MM.1S (cell line): ENCODE measurements around the gene QSER1.

Experiments
- CTCF ChIP-seq: fragments of 300-600 bp; sonication (generic); IDR thresholded peaks from 2 replicates; pipeline ENCODE4 v1.5.1; 2016; ENCODE audit warnings: antibody characterized with exemption, low read length, mixed read lengths
- EZH2 ChIP-seq: fragments of 300-600 bp; sonication (generic); optimal IDR thresholded peaks from 2 replicates; pipeline ENCODE3; 2017; ENCODE audit warnings: low read depth, mild to moderate bottlenecking, antibody characterized with exemption, low read length, mixed read lengths

- TF ChIP-seq CTCF = no peak
- no peak for TF ChIP-seq EZH2
These were observed 90.0 kb downstream of the QSER1 start for GRCh38 chr11:32982626-32983025.
